Lung (tissue), 12 donors: ENCODE data around the gene SNX25. TPM values are rescaled to one million over a fixed set of nuclear protein-coding genes. Genes with fewer than 3 reads are reported as not detected.

Experiments
- ATAC-seq: fragments of 200-7000 bp; cut with Tn5 transposase; one replicate; pipeline ENCODE4 v1.9.1; 2020; ENCODE audit warnings: moderate number of reproducible peaks; ENCODE audit not compliant: insufficient read depth, low FRiP score
- DNase-seq, 3 donors: peaks; one replicate each; pipeline ENCODE4 v3.0.0-alpha.2; 2013 to 2017
- H3K27ac ChIP-seq, 2 donors: one replicate each; pipeline ENCODE4 v1.5.1; 2013; ENCODE audit warnings: mild to moderate bottlenecking in 2 of 2, moderate library complexity in 2 of 2, control low read depth in 1 of 2, inconsistent platforms in 1 of 2, low read depth in 1 of 2, low read length in 1 of 2
- H3K27me3 ChIP-seq, 3 donors: one replicate each; pipeline ENCODE4 v1.5.1; 2013; ENCODE audit warnings: low read length in 2 of 3; ENCODE audit not compliant: control insufficient read depth in 3 of 3, insufficient read depth in 3 of 3
- H3K36me3 ChIP-seq, 4 donors: one replicate each; pipeline ENCODE4 v1.5.1; 2013; ENCODE audit warnings: low read length in 4 of 4, mild to moderate bottlenecking in 1 of 4, moderate library complexity in 1 of 4; ENCODE audit not compliant: control insufficient read depth in 4 of 4, insufficient read depth in 4 of 4
- H3K4me1 ChIP-seq, 5 donors: one replicate each; pipeline ENCODE4 v1.5.1; 2013; ENCODE audit warnings: low read length in 5 of 5, mild to moderate bottlenecking in 2 of 5, moderate library complexity in 1 of 5; ENCODE audit not compliant: control insufficient read depth in 5 of 5, insufficient read depth in 5 of 5
- H3K4me3 ChIP-seq: one replicate; pipeline ENCODE4 v1.5.1; 2013; ENCODE audit warnings: mild to moderate bottlenecking, control low read depth, moderate library complexity
- H3K9ac ChIP-seq, 2 donors: one replicate each; pipeline ENCODE4 v1.5.1; 2013; ENCODE audit warnings: low read length in 2 of 2, control low read depth in 1 of 2; ENCODE audit not compliant: insufficient read depth in 1 of 2
- H3K9me3 ChIP-seq, 4 donors: one replicate each; pipeline ENCODE4 v1.5.1; 2013; ENCODE audit warnings: low read length in 3 of 4, mild to moderate bottlenecking in 1 of 4, moderate library complexity in 1 of 4; ENCODE audit not compliant: control insufficient read depth in 4 of 4, insufficient read depth in 3 of 4
- WGBS, 2 donors: extraction: QIAGEN DNeasy Blood & Tissue Kit; methylation state at CpG; one replicate each; pipeline ENCODE4 v1.1.7; 2013; 5-methylcytosine and 5-hydroxymethylcytosine counted together
- polyA plus RNA-seq, 2 donors: library from polyadenylated mRNA; stranded (reverse); fragments of 200-250 nt; gene quantifications; one replicate each; pipeline ENCODE4 v1.2.1, GENCODE V29; 2013
- total RNA-seq, 2 donors: library from RNA; depleted of rRNA in 1 of 2; stranded (reverse); fragments of >200 nt in 1 of 2; gene quantifications; one replicate each; pipeline ENCODE4 v1.2.1, GENCODE V29; 2014 to 2021
- TF ChIP-seq, protein P1 (sequence below): IDR thresholded peaks from 2 replicates; pipeline ENCODE4 v1.5.1; 2012; ENCODE audit warnings: mild to moderate bottlenecking; ENCODE audit errors: control extremely low read depth, extremely low read depth
- donor health status: control.
- donor health status: control.
- donor health status: Bipolar disorder and iron deficiency.
- donor health status: healthy.
- donor health status: DM: yes; HTN: yes; CAD: no.

The SNX25 gene
- total and polyA plus RNA-seq, 4 donors, result 16.8 to 95.4 (median 49.3) TPM

DNA sequence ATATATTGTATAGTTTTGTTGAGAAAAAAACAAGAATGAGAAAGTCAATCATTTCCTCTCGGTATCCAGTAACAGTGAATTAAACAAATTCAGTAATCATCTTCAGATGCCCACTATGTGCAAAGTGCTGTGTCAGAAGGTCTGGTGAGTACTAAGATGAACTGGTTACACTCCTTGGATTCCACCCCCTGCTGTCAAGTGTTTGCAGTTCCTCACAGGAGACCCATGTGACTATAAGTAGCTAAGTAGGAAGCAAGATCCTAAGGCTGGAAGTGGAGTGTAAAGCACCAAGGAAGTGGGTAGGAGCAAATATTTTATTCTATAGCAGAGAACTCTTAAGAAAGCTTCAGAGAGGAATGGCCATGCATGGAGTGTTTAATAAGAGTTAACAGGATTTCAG, 73.6 kb downstream of the SNX25 start:
- Histone ChIP-seq H3K9ac (no peak overlapping the region), H3K27ac (no peak overlapping the region), H3K4me1 (peaks cover 0 to 4% (median 0%) of the 10 kb centered on the region in 5 donors), H3K9me3 (no peaks in the 10 kb centered on the region), H3K27me3 (peaks cover 0 to 7% (median 0%) of the 10 kb centered on the region in 3 donors), H3K4me3 (no peak overlapping the region), H3K36me3 (peaks cover 0 to 4% (median 0%) of the 10 kb centered on the region in 4 donors)
- peak; percentile 41 to 69 (median 49) for DNase-seq
- 79 to 85% methylated on average over 1 of the region's 1 CpG for WGBS, 2 donors
- peak; percentile 72 for ATAC-seq
- TF ChIP-seq, protein P1, sequence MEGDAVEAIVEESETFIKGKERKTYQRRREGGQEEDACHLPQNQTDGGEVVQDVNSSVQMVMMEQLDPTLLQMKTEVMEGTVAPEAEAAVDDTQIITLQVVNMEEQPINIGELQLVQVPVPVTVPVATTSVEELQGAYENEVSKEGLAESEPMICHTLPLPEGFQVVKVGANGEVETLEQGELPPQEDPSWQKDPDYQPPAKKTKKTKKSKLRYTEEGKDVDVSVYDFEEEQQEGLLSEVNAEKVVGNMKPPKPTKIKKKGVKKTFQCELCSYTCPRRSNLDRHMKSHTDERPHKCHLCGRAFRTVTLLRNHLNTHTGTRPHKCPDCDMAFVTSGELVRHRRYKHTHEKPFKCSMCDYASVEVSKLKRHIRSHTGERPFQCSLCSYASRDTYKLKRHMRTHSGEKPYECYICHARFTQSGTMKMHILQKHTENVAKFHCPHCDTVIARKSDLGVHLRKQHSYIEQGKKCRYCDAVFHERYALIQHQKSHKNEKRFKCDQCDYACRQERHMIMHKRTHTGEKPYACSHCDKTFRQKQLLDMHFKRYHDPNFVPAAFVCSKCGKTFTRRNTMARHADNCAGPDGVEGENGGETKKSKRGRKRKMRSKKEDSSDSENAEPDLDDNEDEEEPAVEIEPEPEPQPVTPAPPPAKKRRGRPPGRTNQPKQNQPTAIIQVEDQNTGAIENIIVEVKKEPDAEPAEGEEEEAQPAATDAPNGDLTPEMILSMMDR, result no peak

DNA sequence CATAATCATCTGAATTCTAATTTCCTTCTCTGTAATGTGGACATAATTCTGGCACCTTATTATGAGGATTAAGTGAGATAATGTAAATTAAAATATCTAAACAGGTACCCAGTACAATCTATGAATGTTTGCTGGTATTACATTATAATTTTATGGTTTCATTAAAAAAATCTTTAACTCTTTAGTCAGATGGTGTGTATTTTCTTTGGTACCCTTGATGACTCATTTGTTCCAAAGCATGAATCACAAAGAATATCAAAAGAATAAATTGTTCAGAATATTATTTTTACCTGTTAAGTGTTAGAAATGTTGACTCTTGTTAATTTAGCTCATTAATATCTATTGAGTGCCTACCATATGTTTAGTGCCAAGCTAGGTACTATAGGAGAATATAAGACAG, 74.3 kb downstream of the SNX25 start:
- Histone ChIP-seq H3K4me1 (peaks cover 0 to 4% (median 0%) of the 10 kb centered on the region in 5 donors), H3K9me3 (no peaks in the 10 kb centered on the region), H3K9ac (no peak overlapping the region), H3K36me3 (peaks cover 0 to 4% (median 1%) of the 10 kb centered on the region in 4 donors), H3K4me3 (no peak overlapping the region), H3K27ac (no peak overlapping the region), H3K27me3 (peaks cover 0 to 7% (median 0%) of the 10 kb centered on the region in 3 donors)
- ATAC-seq (no peak), DNase-seq (no peak)
- TF ChIP-seq, protein P1, result no peak

DNA sequence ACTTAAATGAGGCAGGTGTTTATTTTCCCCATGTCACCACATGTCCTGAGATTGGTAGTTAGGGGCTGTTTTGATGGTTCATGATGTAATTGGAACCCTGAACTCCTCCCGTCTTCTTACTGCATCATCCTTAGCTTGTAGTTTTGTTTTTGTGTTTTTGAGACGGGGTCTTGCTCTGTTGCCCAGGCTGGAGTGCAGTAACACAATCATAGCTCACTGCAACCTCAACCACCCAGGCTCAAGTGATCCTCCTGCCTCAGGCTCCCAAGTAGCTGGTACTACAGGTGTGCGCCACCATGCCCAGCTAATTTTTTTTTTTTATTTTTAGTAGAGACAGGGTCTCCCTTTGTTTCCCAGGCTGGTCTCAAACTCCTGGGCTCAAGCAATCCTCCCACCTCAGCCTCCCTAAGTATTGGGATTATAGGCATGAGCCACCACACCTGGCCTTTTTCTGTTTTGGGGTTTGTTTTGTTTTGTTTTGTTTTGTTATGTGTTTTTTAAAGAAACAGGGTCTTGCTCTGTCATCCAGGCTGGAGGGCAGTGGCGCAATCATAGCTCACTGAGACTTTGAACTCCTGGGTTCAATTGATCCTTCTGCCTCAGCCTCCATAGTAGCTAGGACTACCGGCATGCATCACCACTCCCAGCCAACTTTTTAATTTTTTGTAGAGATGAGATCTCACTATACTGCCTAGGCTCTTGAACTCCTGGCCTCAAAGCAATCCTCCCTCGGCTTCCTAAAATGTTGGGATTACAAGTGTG, 76.4 kb downstream of the SNX25 start:
- Histone ChIP-seq H3K27ac (peak overlapping the region in 1 of 2 donors; percentile 17), H3K36me3 (peaks cover 0 to 7% (median 2%) of the 10 kb centered on the region in 4 donors), H3K9me3 (no peaks in the 10 kb centered on the region), H3K27me3 (no peaks in the 10 kb centered on the region), H3K9ac (no peak overlapping the region), H3K4me1 (peaks cover 0 to 4% (median 0%) of the 10 kb centered on the region in 5 donors), H3K4me3 (no peak overlapping the region)
- TF ChIP-seq, protein P1, result no peak
- DNase-seq, result no peak
- no peak for ATAC-seq
- 91 to 95% methylated on average over 6 of the region's 6 CpGs for WGBS, 2 donors
